ENCODE results near the gene TXNRD3. TPM values are rescaled to one million over a fixed set of nuclear protein-coding genes. Genes with fewer than 3 reads are reported as not detected.
"Not testable (repeated sequence)": the region's sequence is repeated elsewhere in the genome, so short reads cannot be mapped to it uniquely, and the experiment has no call there.

The TXNRD3 gene
- total RNA-seq, 1 experiment from 2014 or later, result 7.8 TPM

DNA sequence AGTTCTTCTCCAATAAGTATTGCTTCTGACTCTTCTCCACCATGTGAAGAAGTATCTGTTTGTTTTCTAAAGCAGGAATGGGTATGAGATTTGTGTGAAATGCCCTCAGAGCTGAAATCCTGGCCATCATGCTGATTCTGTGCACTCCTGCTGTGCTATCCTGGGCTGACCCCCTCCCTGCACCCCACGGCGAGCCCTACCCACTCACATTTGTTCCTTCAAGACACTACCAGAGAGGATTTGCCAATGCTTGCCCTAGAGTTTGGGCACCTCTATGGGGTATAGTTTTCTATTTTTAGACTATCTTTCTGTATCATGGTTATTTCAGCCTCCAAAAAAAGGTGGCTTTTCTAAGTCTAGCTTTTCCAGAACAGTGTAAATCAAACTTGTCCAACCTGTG, 18.5 kb downstream of the TXNRD3 start:
- POLR2A ChIA-PET (ENCODE audit: unreplicated experiment), result no interaction called here
- TF ChIP-seq EZH2phosphoT487 (IDR thresholded peaks at IDR 0.05; ENCODE audit: borderline replicate concordance, low read length), result no peak
- no peak for TF ChIP-seq EZH2 (IDR thresholded peaks at IDR 0.05; ENCODE audit: low read length, unreplicated experiment)
- TF ChIP-seq, protein P1, sequence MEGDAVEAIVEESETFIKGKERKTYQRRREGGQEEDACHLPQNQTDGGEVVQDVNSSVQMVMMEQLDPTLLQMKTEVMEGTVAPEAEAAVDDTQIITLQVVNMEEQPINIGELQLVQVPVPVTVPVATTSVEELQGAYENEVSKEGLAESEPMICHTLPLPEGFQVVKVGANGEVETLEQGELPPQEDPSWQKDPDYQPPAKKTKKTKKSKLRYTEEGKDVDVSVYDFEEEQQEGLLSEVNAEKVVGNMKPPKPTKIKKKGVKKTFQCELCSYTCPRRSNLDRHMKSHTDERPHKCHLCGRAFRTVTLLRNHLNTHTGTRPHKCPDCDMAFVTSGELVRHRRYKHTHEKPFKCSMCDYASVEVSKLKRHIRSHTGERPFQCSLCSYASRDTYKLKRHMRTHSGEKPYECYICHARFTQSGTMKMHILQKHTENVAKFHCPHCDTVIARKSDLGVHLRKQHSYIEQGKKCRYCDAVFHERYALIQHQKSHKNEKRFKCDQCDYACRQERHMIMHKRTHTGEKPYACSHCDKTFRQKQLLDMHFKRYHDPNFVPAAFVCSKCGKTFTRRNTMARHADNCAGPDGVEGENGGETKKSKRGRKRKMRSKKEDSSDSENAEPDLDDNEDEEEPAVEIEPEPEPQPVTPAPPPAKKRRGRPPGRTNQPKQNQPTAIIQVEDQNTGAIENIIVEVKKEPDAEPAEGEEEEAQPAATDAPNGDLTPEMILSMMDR (conservative IDR thresholded peaks at IDR 0.05; ENCODE audit: low read depth, low read length), result no peak
- DNase-seq, result no peak
- Histone ChIP-seq H3K27ac (ENCODE audit: low read length) (no peak overlapping the region), H3K27me3 (ENCODE audit: low read length) (no peaks in the 10 kb centered on the region), H3K9ac (ENCODE audit: low read length) (no peak overlapping the region), H3K4me2 (ENCODE audit: low read length) (no peak overlapping the region), H3K79me2 (ENCODE audit: low read length) (no peaks in the 10 kb centered on the region), H3K9me2 (replicated peaks; ENCODE audit: low read length) (no peaks in the 10 kb centered on the region), H3K4me3 (ENCODE audit: low read length) (no peak overlapping the region), H3K9me3 (ENCODE audit: low read length) (no peaks in the 10 kb centered on the region), H3K36me3 (ENCODE audit: low read depth, low read length) (no peaks in the 10 kb centered on the region), H2AFZ (ENCODE audit: low read length) (no peak overlapping the region), H3K4me1 (ENCODE audit: insufficient read depth, low read length) (no peaks in the 10 kb centered on the region), H3F3A (ENCODE audit: low read length, unreplicated experiment) (no peaks in the 10 kb centered on the region), H4K20me1 (ENCODE audit: low read length) (no peaks in the 10 kb centered on the region)
- ATAC-seq, result no peak
- CTCF ChIA-PET, result no interaction called here
- BruUV-seq (replicated peaks), result no TSS peak
- intact Hi-C loops (cut with micrococcal nuclease), result no loop called here

DNA sequence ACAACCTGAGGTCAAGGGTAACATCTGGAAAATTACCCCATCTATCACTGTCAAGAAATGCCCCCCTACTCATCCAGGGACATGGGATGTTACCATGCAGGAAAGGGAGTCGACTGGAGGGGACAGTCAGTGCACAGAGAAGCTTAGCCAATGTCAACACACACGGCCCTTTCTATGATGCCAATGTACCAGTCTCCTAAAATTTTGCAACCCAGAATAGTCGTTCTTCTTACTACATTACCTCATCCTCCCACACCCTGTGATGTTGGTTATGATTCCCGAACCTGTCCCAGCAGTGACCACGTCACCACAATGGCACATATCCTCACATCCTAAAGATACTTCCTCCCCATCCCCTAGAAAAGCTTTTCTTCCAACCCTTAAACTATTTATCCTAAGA, 20.1 kb downstream of the TXNRD3 start:
- POLR2A ChIA-PET (ENCODE audit: unreplicated experiment), result no interaction called here
- Histone ChIP-seq H3K4me1 (ENCODE audit: insufficient read depth, low read length) (no peaks in the 10 kb centered on the region), H3K27ac (ENCODE audit: low read length) (no peak overlapping the region), H4K20me1 (ENCODE audit: low read length) (no peaks in the 10 kb centered on the region), H3K36me3 (ENCODE audit: low read depth, low read length) (no peaks in the 10 kb centered on the region), H3K79me2 (ENCODE audit: low read length) (no peaks in the 10 kb centered on the region), H2AFZ (ENCODE audit: low read length) (no peak overlapping the region), H3K4me3 (ENCODE audit: low read length) (no peak overlapping the region), H3K9me3 (ENCODE audit: low read length) (no peaks in the 10 kb centered on the region), H3K4me2 (ENCODE audit: low read length) (no peak overlapping the region), H3K9ac (ENCODE audit: low read length) (no peak overlapping the region), H3K27me3 (ENCODE audit: low read length) (no peaks in the 10 kb centered on the region), H3K9me2 (replicated peaks; ENCODE audit: low read length) (no peaks in the 10 kb centered on the region), H3F3A (ENCODE audit: low read length, unreplicated experiment) (no peaks in the 10 kb centered on the region)
- TF ChIP-seq EZH2 (IDR thresholded peaks at IDR 0.05; ENCODE audit: low read length, unreplicated experiment), result no peak
- TF ChIP-seq, protein P1 (conservative IDR thresholded peaks at IDR 0.05; ENCODE audit: low read depth, low read length), result no peak
- no peak for TF ChIP-seq EZH2phosphoT487 (IDR thresholded peaks at IDR 0.05; ENCODE audit: borderline replicate concordance, low read length)
- BruUV-seq (replicated peaks), result no TSS peak
- DNase-seq (no peak), ATAC-seq (no peak)
- intact Hi-C loops (cut with micrococcal nuclease), result no loop called here
- CTCF ChIA-PET, result no interaction called here

DNA sequence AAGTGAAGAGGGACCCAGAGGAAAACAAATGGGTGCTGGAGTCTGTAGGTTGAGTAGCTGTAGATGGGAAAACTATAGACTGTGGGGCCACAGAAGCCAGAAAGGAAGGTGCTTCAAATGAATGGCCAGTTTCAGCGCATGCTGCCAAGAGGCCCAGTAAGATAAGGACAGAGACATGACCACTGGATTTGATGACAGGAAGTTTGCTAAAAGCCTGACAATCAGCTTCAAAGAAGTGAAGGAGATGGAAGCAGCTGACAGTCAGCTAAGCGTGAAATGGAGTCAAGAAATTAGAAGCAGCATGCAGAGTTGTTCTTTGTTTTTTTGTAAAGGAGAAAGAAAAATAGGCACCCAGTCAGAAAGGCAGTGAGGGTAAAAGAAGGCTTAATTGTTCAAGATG, 24.9 kb downstream of the TXNRD3 start:
- Histone ChIP-seq H3K9me3 (ENCODE audit: low read length) (no peaks in the 10 kb centered on the region), H3K9ac (ENCODE audit: low read length) (no peak overlapping the region), H3K79me2 (ENCODE audit: low read length) (no peaks in the 10 kb centered on the region), H3K4me2 (ENCODE audit: low read length) (no peak overlapping the region), H4K20me1 (ENCODE audit: low read length) (no peaks in the 10 kb centered on the region), H3F3A (ENCODE audit: low read length, unreplicated experiment) (no peaks in the 10 kb centered on the region), H3K36me3 (ENCODE audit: low read depth, low read length) (peaks cover 15% of the 10 kb centered on the region; the same call in 1 of the 2 replicates), H3K4me3 (ENCODE audit: low read length) (no peak overlapping the region), H3K9me2 (replicated peaks; ENCODE audit: low read length) (no peaks in the 10 kb centered on the region), H3K27me3 (ENCODE audit: low read length) (no peaks in the 10 kb centered on the region), H3K27ac (ENCODE audit: low read length) (no peak overlapping the region), H2AFZ (ENCODE audit: low read length) (no peak overlapping the region), H3K4me1 (ENCODE audit: insufficient read depth, low read length) (no peaks in the 10 kb centered on the region)
- ATAC-seq (no peak), DNase-seq (no peak)
- TF ChIP-seq EZH2 (IDR thresholded peaks at IDR 0.05; ENCODE audit: low read length, unreplicated experiment) (no peak), EZH2phosphoT487 (IDR thresholded peaks at IDR 0.05; ENCODE audit: borderline replicate concordance, low read length) (no peak)
- TF ChIP-seq, protein P1 (conservative IDR thresholded peaks at IDR 0.05; ENCODE audit: low read depth, low read length), result no peak
- no TSS peak for BruUV-seq (replicated peaks)
- CTCF ChIA-PET, result no interaction called here
- POLR2A ChIA-PET (ENCODE audit: unreplicated experiment), result no interaction called here
- intact Hi-C loops (cut with micrococcal nuclease), result no loop called here

DNA sequence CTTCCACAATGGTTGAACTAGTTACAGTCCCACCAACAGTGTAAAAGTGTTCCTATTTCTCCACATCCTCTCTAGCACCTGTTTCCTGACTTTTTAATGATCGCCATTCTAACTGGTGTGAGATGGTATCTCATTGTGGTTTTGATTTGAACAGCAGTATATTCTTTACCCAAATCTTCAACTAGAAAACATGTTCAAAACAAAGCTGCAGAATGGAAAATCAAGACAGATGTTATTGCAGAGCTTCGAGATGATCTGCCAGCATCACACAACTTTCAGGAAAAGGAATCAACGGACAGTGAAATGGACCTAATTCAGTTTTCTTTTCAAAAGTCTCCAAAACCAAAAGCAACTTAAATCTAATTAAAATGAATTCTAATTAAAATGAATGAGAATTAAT, 29.2 kb downstream of the TXNRD3 start:
- H4K20me1 ChIP-seq (ENCODE audit: low read length); H3K9me3 ChIP-seq (ENCODE audit: low read length); H3K9me2 ChIP-seq (replicated peaks; ENCODE audit: low read length); DNase-seq; H3K27ac ChIP-seq (ENCODE audit: low read length); H3K79me2 ChIP-seq (ENCODE audit: low read length); H3K27me3 ChIP-seq (ENCODE audit: low read length); H3K4me2 ChIP-seq (ENCODE audit: low read length); POLR2A ChIA-PET (ENCODE audit: unreplicated experiment); ATAC-seq; H3K9ac ChIP-seq (ENCODE audit: low read length); H3F3A ChIP-seq (ENCODE audit: low read length, unreplicated experiment); BruUV-seq (replicated peaks); CTCF ChIA-PET; intact Hi-C loops (cut with micrococcal nuclease); H3K4me3 ChIP-seq (ENCODE audit: low read length); H2AFZ ChIP-seq (ENCODE audit: low read length): not testable (repeated sequence)
- H3K4me1 ChIP-seq (ENCODE audit: insufficient read depth, low read length), result peaks cover 15% of the 10 kb centered on the region
- peaks cover 15% of the 10 kb centered on the region; the same call in 1 of the 2 replicates for H3K36me3 ChIP-seq (ENCODE audit: low read depth, low read length)

Measured in PC-3 (cell line).